GM19324 (cell line): ENCODE measurements around the gene MAPKAP1.

Experiments
- ATAC-seq: cut with Tn5 transposase; IDR thresholded peaks from one replicate; pipeline ENCODE4 v1.9.1; 2021; ENCODE audit warnings: mild to moderate bottlenecking, moderate library complexity; ENCODE audit not compliant: unreplicated experiment, low FRiP score

The MAPKAP1 gene

GRCh38 chr9:125495172-125496119 lies 211.6 kb downstream of the MAPKAP1 start:
- peak; percentile 51 for ATAC-seq

GRCh38 chr9:125494653-125494915 lies 212.4 kb downstream of the MAPKAP1 start:
- no peak for ATAC-seq

DNA sequence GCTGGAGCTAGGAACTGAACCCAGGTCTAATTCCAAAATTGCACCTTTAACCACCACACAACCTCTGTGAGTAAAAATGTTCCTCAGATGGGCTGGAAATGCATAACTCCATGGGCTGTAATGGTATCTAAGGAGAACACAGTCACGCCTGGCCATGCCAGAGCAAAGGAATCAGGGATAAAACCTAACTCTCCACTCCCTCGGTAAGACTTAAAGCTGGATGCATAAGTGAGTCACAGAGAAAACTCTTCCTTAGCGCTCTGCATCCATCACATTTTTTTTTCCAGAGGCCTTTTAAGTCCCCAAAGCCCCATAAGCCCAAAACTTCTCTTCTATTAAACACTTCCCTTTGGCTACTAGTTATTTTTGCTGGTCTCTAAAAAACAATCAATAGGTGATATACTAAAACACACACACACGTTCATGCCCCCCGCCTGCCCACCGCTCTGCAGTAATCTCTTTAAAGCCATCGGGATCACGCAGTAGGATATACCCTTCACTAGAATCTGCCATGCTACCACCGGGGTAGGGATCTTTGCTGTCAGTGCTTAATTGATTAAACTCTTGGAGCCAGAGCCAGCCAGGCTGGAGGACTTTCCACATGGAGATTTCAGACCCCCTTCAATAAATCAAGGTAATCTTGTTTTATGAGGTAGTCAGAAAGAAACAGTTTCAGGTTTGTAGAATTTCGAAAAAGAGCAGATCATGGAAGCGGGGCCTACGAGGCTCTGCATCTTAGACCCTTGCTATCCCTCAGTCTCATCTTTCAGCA lies 212.9 kb downstream of the MAPKAP1 start:
- no peak for ATAC-seq

- no peak for ATAC-seq
Measured at GRCh38 chr9:125493384-125493783, 213.6 kb downstream of the MAPKAP1 start.

- ATAC-seq, result no peak
Measured at GRCh38 chr9:125492719-125493118, 214.3 kb downstream of the MAPKAP1 start.

DNA sequence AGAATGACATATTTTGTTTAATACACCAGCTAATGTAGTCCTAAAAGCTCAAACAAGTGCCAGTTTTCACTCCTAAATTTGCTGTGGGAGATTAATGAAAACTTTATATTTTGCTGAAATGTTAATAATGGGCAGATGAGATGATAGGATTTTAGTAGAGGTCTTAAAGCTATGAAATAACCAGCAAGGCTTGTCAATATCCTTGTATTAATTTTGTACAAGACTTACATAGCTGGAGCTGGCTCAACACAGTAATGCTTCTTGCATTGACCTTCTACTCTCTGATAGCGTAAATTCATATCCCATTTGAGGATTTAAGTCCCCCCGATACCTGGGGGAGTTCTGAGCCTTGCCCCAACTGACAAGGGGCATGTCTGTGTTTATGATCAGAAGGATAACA lies 219.2 kb downstream of the MAPKAP1 start:
- ATAC-seq, result no peak

DNA sequence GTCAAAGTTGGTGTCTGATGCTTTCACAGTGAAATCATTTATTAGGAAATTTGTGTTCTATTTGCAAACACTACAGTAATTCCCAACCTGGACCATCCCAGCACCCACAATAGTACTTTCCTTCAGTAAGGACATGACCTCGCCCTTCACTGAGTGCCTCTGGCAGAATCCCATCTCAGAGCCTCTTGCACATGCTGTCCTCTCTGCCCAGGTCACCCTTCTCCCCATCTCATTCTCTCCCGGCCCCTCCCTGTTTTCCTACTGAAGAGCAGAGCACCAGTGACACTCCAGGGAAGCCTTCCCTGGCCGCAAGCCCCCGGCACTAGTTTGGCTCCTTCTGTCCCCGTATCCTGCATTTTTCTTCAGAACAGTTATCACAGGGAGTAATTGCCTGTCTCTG lies 220.4 kb downstream of the MAPKAP1 start:
- no peak for ATAC-seq

DNA sequence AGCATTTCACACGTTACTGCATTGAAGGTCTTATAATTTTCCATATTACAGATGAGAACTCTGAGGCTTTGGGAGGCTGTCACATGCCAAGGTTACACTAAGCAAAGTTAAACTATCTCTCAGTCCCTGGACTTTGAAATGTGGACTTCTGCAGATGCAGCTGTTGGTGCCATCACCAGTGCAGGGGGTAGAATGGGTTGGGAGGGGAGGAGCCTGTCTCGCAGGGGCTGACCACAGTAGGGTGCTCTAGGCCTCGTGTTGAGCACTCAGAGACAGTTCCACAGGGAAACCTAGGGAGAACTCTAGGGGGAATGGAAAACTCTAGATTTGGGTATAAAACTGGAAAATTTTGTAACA lies 220.9 kb downstream of the MAPKAP1 start:
- no peak for ATAC-seq

DNA sequence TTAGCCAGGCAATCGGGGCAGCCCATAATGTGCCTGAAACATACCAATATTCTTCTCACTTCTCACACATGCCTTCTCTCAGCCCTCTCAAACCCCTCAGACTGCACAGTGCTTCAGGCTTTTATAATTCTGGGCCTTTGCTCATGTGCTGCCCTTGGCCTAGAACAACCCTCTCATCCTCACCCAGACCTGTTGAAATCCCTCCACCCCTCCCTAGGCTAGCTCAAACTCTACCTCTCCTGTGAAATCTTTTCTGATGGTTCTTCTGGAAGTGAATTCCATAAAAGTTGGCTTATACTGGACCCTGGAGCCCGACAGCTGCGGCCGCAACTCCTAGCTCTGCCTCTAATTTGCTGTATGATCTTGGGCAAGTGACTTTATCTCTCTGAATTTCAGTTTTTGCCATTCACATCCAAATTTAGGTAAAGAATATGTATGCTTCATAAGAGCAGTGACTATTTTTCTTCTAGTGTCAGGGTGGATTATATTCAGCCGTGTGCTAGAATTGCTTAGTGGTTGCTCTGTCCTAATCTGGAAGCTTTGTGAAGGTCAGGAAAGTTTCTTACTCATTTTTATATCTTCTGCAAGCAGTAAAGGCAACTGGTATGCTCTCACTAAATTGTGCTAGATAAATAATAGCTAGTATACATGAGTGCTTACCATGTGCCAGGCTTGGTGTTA lies 221.4 kb downstream of the MAPKAP1 start:
- ATAC-seq, result no peak

DNA sequence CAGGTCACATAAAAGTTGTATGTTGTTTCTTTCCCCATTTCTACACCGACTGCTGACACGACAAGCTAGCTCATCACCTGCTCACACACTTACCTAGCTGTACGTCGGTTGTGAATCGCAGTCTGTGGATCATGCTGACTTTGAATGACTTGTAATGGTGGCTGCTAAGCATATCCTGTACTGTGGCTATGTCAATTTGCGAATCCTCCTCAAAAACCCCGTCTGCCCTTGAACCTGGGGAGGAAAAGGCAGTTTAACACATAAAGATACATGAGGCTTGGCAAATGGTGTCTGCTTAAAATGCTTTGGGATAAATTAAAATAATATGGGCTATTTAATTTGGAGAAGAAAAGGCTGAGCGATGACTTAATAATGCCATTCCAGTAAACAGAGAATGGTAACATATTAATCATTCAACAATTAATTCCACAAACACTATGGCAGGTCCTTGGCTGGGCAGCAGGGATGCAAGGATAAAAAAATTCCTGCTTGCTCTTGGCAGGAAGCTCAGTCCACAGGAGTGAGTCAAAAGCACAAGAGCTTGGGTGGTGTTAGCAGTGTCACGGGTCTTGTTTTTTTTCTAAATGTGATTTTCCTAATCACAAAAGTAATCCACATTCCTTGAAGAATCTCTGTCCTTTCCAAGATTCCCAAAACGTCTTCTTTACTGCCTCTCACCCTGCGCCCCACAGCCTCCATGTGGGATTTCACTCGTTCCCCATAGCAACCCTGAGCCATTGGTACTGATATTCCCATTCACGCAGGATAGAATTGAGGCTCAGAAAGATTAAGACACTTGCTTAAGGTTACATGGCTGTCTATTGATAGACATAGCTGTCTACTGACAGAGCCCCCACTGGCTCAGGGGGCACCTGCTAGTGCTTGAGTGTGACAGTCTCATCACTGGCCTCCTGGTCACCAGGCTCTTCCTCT lies 222.4 kb downstream of the MAPKAP1 start:
- ATAC-seq, result no peak

DNA sequence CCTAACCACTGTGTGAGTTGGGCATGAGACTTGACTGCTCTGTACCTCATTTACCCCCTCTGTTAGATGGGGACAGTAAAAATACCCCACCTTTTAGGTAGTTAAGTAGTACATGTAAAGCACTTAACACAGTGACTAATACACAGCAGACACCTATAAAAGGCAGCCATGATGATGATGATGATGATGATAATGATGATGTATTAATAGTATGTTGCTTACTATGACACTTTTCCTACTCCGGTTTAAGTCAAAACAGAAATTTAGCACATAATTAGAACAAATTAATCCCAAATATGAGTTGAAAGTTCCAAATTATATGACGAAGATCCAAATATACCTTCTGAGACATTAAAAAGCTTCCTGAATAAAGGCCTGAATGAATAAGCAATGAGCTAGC lies 223.3 kb downstream of the MAPKAP1 start:
- no peak for ATAC-seq

DNA sequence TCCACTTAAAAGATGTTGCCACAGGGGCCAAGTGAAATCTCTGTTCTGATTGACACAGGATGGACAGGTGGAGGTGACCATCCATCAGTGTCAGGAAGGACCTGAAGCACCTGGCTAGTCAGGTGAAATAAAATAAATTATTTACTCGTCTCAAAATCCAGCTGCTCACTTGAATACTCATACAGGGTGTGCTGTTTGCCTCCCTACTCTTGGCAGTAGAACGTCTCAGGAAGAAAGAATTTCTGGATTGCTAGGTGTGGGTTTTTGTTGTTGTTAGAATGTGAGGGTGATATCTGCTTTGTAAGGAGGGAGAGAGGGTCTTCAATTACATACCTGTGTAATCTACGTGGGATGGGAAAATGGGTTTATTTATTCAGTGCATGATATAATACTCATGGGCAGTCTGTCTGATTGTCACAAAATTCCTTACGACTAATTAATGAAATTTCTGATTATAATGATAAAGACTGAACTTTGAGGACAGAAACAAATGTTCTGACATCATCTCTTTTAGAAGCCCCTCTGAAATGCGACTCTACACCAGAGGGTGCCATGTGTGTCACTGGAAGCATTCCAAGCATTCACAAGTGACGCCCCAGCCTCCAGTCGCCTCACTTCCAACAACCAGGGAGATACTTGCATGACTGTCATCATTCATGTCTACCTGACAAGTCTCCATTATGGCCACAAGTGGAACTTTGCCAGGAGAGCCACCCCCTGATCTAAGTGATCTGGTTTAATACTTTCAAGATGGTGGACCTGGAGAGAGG lies 227.0 kb downstream of the MAPKAP1 start:
- ATAC-seq, result no peak

DNA sequence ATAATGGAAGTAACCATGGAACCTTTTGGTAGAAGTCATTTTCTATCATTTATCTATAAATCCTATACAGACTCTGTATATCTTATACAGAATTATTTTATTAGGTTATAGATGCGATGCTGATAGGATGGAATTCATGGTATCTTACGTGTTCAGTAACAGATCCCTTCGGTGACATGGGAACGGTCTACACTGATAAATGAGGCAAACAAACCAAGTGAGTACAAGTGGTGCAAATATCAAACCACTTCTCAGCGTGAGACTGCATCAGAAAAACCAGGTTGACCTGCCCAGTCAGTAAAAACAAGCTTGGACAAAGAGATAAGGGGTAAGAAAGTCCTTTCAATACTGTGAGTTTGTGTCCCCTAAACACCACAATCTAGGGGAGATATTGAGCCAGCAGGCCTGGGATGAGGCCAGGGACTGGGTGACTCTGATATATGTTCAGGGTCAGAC lies 229.9 kb downstream of the MAPKAP1 start:
- no peak for ATAC-seq

- ATAC-seq, result no peak
Measured at GRCh38 chr9:125476645-125477044, 230.4 kb downstream of the MAPKAP1 start.

- no peak for ATAC-seq
Measured at GRCh38 chr9:125475385-125475784, 231.6 kb downstream of the MAPKAP1 start.

DNA sequence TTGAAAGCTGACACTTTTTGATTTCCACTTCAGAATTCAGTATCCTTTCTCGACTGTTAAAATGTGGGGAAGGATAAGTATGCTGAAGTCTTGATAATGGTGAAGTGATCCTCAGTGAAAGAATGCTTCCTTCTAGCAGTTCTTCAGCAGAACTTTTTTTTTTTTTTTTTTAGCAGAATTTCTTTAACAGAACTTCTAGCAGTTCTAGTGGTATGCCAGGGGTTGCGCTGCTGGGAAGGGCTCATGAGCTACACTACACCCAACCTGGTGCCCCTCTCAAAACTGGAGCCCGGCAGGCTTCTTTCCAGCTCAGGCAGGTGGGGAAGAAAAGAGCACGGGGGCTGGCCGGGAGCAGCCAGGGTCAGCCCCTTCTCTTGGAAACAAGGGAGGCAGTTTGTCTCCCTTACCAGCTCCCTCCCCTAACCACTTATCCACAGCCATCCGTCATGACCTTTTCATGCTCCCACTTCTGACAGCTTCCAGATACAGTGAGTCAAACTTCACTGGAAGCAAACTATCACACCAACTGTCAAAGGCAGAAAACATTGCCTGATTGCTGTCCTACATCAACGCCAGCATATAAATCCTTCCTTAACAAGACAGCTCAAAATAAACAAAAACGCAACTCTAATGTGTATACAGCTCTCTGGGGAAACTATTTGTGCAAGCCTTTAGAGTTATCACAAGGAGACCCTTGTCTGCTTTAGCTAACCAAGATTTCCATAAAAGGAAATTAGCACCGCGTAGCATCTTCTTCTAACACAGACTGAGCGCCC lies 233.9 kb downstream of the MAPKAP1 start:
- ATAC-seq, result no peak

DNA sequence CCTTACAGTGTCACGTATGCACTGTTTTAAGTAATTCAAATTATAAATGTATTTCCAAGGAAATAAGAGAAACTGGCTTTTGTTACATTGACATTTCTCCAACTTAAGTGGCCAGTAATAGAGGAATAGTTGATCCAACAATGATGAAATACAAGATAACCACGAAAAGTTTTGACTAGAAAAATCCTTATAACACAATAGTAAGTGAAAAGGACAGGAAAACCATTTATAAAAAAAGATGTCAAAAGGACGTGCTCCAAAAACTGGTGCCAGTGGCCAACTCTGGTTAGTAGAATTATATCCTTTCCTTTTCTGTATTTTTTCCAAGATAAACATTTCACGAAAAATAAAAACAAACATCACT lies 234.5 kb downstream of the MAPKAP1 start:
- ATAC-seq, result no peak

DNA sequence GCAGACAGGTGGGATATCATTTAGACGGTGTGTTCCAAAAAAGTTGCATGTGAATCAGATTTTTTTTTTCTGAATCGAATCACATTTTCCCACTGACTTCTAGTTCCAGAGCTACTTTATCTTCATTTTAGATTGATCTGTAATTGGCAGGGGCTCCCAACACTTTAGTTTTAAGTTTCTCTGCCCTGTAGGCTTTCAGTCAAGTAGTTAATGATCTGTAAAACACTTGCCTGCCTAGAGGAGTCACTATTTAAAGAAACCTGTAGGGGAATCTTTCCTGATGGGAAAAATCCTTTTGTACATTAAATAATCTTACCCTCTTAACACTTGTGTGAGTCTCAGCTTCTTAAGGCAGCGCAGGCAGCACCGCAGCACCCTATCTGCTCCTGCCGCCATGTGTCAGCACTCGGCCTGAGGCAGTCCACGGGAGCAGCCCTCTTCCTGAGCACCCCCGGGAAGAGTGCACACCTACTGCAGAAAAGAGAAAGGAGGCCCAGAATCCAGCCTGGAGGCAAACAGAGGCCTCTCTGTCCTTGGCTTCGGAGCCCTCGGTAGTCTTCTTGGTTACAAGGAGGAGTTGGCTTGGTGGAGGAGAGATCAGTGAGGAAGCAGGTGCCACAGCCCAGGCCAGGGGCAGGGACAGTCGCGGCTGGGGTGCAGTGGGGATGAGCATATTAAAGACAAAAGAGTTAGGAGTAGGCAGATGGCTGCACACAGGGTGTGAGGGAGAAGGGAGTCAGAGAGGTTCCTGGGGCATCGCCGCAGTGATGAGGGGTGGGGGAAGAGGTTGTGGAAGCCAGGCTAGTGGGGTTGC lies 236.0 kb downstream of the MAPKAP1 start:
- no peak for ATAC-seq
